GM23338 (cell line): ENCODE measurements around the gene MAPT. TPM values are rescaled to one million over a fixed set of nuclear protein-coding genes. Genes with fewer than 3 reads are reported as not detected.

Experiments used
- ATAC-seq: fragments of 200-7000 bp; cut with Tn5 transposase; 3 replicates; pipeline ENCODE4 v1.9.1; 2020
- DNase-seq: peaks from one replicate; pipeline ENCODE4 v3.0.0-alpha.2; 2015; ENCODE audit warnings: low spot score
- H2AFZ ChIP-seq: fragments of 200-600 bp; sonication (generic); 2 replicates; pipeline ENCODE4 v1.8.0; 2016; ENCODE audit warnings: antibody characterized with exemption, mild to moderate bottlenecking, moderate library complexity
- H3F3A ChIP-seq: fragments of 200-600 bp; sonication (generic); replicated peaks from 2 replicates; pipeline ENCODE4 v1.8.0; 2017; ENCODE audit warnings: antibody characterized with exemption, mixed run types, low read depth
- H3K27ac ChIP-seq: fragments of 200-600 bp; sonication (generic); 2 replicates; pipeline ENCODE4 v1.6.1; 2016; ENCODE audit warnings: low read depth
- H3K27me3 ChIP-seq: fragments of 200-600 bp; sonication (generic); 2 replicates; pipeline ENCODE4 v1.8.0; 2016; ENCODE audit warnings: mild to moderate bottlenecking, mixed run types, moderate library complexity; ENCODE audit not compliant: insufficient read depth
- H3K36me3 ChIP-seq: fragments of 200-600 bp; sonication (generic); 2 replicates; pipeline ENCODE4 v1.8.0; 2016; ENCODE audit warnings: mild to moderate bottlenecking; ENCODE audit not compliant: insufficient read depth
- H3K4me1 ChIP-seq: fragments of 200-600 bp; sonication (generic); 2 replicates; pipeline ENCODE4 v1.8.0; 2016; ENCODE audit warnings: mild to moderate bottlenecking, moderate library complexity; ENCODE audit not compliant: insufficient read depth
- H3K4me2 ChIP-seq: fragments of 200-600 bp; sonication (generic); 2 replicates; pipeline ENCODE4 v1.7.1; 2017; ENCODE audit warnings: mixed run types
- H3K4me3 ChIP-seq: fragments of 200-600 bp; sonication (generic); 2 replicates; pipeline ENCODE4 v1.6.1; 2016; ENCODE audit warnings: mixed run types
- H3K79me2 ChIP-seq: fragments of 200-600 bp; sonication (generic); replicated peaks from 2 replicates; pipeline ENCODE4 v1.8.0; 2017; ENCODE audit warnings: mild to moderate bottlenecking; ENCODE audit not compliant: insufficient read depth
- H3K9me2 ChIP-seq: fragments of 200-600 bp; sonication (generic); 2 replicates; pipeline ENCODE4 v1.8.0; 2017; ENCODE audit not compliant: insufficient read depth
- H4K20me1 ChIP-seq: fragments of 200-600 bp; sonication (generic); replicated peaks from 2 replicates; pipeline ENCODE4 v1.8.0; 2017; ENCODE audit warnings: mild to moderate bottlenecking; ENCODE audit not compliant: insufficient read depth
- H3K27ac Mint-ChIP-seq: 2 replicates; pipeline ENCODE4 v1.8.0; 2020; ENCODE audit warnings: inconsistent platforms, mild to moderate bottlenecking, moderate library complexity, mixed read lengths
- H3K27me3 Mint-ChIP-seq: 3 replicates; pipeline ENCODE4 v1.8.0; 2022; ENCODE audit warnings: low read depth, mild to moderate bottlenecking, moderate library complexity, mixed read lengths, inconsistent platforms; ENCODE audit not compliant: insufficient read depth, poor library complexity
- H3K36me3 Mint-ChIP-seq: 3 replicates; pipeline ENCODE4 v1.8.0; 2021; ENCODE audit warnings: low read depth, mild to moderate bottlenecking, inconsistent platforms, moderate library complexity, mixed read lengths
- H3K4me1 Mint-ChIP-seq: 3 replicates; pipeline ENCODE4 v1.8.0; 2020; ENCODE audit warnings: mild to moderate bottlenecking, inconsistent platforms, mixed read lengths
- H3K4me3 Mint-ChIP-seq: 3 replicates; pipeline ENCODE4 v1.8.0; 2021; ENCODE audit warnings: moderate library complexity, mild to moderate bottlenecking, inconsistent platforms, mixed read lengths
- H3K9me3 Mint-ChIP-seq: 3 replicates; pipeline ENCODE4 v1.8.0; 2020; ENCODE audit warnings: moderate library complexity, mild to moderate bottlenecking, inconsistent platforms, mixed read lengths
- EZH2 ChIP-seq: fragments of 200-600 bp; sonication (generic); IDR thresholded peaks from one replicate; pipeline ENCODE4 v1.8.0; 2017; ENCODE audit warnings: antibody characterized with exemption, mild to moderate bottlenecking, low read depth; ENCODE audit not compliant: unreplicated experiment
- EZH2phosphoT487 ChIP-seq: fragments of 200-600 bp; sonication (generic); IDR thresholded peaks from one replicate; pipeline ENCODE4 v1.8.1; 2018; ENCODE audit warnings: antibody characterized with exemption; ENCODE audit not compliant: unreplicated experiment
- NANOG ChIP-seq: IDR thresholded peaks from 2 replicates; pipeline ENCODE4 v1.6.1; 2016; ENCODE audit warnings: antibody characterized with exemption, borderline replicate concordance
- ZNF114 ChIP-seq: fragments of 250-450 bp; sonication (Bioruptor Pico); IDR thresholded peaks from 2 replicates; pipeline ENCODE4 v1.5.0; 2020; ENCODE audit warnings: mild to moderate bottlenecking, moderate library complexity
- polyA plus RNA-seq: library from polyadenylated mRNA; unstranded; fragments of >200 nt; fragmentation: Nextera tagmentation; extraction: Ambion mirVana; gene quantifications from 2 replicates; pipeline ENCODE4 v1.2.1, GENCODE V29; 2016
- total RNA-seq: library from RNA; depleted of rRNA; stranded (reverse); fragments of >200 nt; shearing (Covaris generic); gene quantifications from 2 replicates; pipeline ENCODE4 v1.2.3, GENCODE V29; 2014
- TF ChIP-seq, protein P1 (sequence below): IDR thresholded peaks from one replicate; pipeline ENCODE4 v1.6.1; 2018; ENCODE audit warnings: antibody characterized with exemption; ENCODE audit not compliant: unreplicated experiment
- TF ChIP-seq, protein P2 (sequence below), 2 experiments: fragments of 200-600 bp in 1 of 2; sonication (generic) in 1 of 2; conservative IDR thresholded peaks; 2 replicates each; pipeline versions ENCODE4 v1.5.1 to v1.6.1; 2016 to 2017; ENCODE audit warnings: antibody characterized with exemption in 2 of 2, low read depth in 2 of 2, mild to moderate bottlenecking in 2 of 2, moderate library complexity in 1 of 2

Gene MAPT
- total and polyA plus RNA-seq, 2 experiments from 2014 or later: 1.1 to 2.1 TPM

DNA sequence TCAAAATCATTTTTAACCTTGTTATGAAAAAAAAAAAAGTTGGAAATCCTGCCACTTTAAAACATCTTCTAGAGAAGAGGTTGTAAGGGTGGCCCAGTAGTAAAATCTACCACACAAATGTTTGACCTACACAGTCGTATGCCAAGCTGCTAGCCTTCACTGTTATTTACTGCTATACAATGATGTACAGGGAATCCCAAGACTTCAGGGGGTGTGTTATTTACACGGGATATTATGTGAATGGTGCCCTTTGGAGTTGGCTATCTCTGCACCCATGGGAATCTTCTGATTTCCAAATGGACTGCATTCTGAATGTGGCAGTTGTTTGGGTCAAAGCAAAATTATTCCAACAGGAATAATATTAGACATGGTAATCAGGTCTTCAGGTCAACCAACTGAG, 150.6 kb downstream of the MAPT start:
- TF ChIP-seq EZH2 (no peak), EZH2phosphoT487 (no peak), NANOG (no peak), ZNF114 (CRISPR knock-in tag) (no peak)
- Histone ChIP-seq H3K4me1 (no peaks in the 10 kb centered on the region), H3K4me2 (no peak overlapping the region), H3K4me3 (no peak overlapping the region), H2AFZ (no peak overlapping the region), H3K27me3 (no peaks in the 10 kb centered on the region), H4K20me1 (peaks cover 12% of the 10 kb centered on the region), H3K9me2 (no peaks in the 10 kb centered on the region), H3K36me3 (peaks cover 43% of the 10 kb centered on the region), H3K27ac (peak overlapping the region; percentile 55; the same call in 1 of the 2 replicates), H3F3A (peaks cover 8% of the 10 kb centered on the region; the same call in 1 of the 2 replicates), H3K79me2 (peaks cover 18% of the 10 kb centered on the region)
- DNase-seq (no peak), ATAC-seq (no peak)
- peaks cover 3% of the 10 kb centered on the region for H3K27me3 Mint-ChIP-seq
- H3K9me3 Mint-ChIP-seq: no peaks in the 10 kb centered on the region
- H3K4me1 Mint-ChIP-seq: peaks cover 18% of the 10 kb centered on the region
- no peak overlapping the region for H3K27ac Mint-ChIP-seq
- H3K36me3 Mint-ChIP-seq: peaks cover 77% of the 10 kb centered on the region
- H3K4me3 Mint-ChIP-seq: no peak overlapping the region

DNA sequence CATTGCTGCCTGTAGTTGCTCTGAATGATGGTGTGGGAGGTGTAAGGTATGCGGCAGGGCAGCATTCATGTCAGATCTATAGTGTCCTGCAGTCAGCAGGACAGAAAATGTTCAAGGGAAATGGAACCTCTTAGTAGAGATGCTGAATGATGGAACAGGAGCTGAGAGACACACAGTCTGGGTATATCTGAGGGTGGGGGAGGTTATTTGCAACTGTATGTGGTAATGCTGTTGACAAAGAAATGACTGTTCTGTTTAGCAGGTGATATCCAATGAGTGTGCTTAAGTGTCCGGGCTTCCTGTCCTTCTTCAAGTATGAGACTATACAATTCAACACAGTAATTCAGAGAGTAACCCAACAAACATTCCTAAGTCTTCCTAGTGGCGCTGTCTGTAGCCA, 151.3 kb downstream of the MAPT start:
- Histone ChIP-seq H3F3A (peaks cover 8% of the 10 kb centered on the region; the same call in 1 of the 2 replicates), H3K79me2 (peaks cover 20% of the 10 kb centered on the region), H2AFZ (no peak overlapping the region), H3K27me3 (no peaks in the 10 kb centered on the region), H3K4me3 (no peak overlapping the region), H3K9me2 (no peaks in the 10 kb centered on the region), H3K36me3 (peaks cover 43% of the 10 kb centered on the region), H4K20me1 (peaks cover 16% of the 10 kb centered on the region), H3K4me2 (no peak overlapping the region), H3K27ac (0 out of 2 replicates have a peak overlapping the region, but pooled peaks have one; percentile 84), H3K4me1 (no peaks in the 10 kb centered on the region)
- Mint-ChIP-seq H3K27me3 (peaks cover 3% of the 10 kb centered on the region), H3K9me3 (no peaks in the 10 kb centered on the region), H3K27ac (peak overlapping the region; percentile 3; the same call in 1 of the 2 replicates), H3K36me3 (peaks cover 77% of the 10 kb centered on the region), H3K4me1 (peaks cover 18% of the 10 kb centered on the region), H3K4me3 (no peak overlapping the region)
- no peak for ATAC-seq
- no peak for DNase-seq
- TF ChIP-seq, protein P1, sequence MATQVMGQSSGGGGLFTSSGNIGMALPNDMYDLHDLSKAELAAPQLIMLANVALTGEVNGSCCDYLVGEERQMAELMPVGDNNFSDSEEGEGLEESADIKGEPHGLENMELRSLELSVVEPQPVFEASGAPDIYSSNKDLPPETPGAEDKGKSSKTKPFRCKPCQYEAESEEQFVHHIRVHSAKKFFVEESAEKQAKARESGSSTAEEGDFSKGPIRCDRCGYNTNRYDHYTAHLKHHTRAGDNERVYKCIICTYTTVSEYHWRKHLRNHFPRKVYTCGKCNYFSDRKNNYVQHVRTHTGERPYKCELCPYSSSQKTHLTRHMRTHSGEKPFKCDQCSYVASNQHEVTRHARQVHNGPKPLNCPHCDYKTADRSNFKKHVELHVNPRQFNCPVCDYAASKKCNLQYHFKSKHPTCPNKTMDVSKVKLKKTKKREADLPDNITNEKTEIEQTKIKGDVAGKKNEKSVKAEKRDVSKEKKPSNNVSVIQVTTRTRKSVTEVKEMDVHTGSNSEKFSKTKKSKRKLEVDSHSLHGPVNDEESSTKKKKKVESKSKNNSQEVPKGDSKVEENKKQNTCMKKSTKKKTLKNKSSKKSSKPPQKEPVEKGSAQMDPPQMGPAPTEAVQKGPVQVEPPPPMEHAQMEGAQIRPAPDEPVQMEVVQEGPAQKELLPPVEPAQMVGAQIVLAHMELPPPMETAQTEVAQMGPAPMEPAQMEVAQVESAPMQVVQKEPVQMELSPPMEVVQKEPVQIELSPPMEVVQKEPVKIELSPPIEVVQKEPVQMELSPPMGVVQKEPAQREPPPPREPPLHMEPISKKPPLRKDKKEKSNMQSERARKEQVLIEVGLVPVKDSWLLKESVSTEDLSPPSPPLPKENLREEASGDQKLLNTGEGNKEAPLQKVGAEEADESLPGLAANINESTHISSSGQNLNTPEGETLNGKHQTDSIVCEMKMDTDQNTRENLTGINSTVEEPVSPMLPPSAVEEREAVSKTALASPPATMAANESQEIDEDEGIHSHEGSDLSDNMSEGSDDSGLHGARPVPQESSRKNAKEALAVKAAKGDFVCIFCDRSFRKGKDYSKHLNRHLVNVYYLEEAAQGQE: no peak
- TF ChIP-seq, protein P2, sequence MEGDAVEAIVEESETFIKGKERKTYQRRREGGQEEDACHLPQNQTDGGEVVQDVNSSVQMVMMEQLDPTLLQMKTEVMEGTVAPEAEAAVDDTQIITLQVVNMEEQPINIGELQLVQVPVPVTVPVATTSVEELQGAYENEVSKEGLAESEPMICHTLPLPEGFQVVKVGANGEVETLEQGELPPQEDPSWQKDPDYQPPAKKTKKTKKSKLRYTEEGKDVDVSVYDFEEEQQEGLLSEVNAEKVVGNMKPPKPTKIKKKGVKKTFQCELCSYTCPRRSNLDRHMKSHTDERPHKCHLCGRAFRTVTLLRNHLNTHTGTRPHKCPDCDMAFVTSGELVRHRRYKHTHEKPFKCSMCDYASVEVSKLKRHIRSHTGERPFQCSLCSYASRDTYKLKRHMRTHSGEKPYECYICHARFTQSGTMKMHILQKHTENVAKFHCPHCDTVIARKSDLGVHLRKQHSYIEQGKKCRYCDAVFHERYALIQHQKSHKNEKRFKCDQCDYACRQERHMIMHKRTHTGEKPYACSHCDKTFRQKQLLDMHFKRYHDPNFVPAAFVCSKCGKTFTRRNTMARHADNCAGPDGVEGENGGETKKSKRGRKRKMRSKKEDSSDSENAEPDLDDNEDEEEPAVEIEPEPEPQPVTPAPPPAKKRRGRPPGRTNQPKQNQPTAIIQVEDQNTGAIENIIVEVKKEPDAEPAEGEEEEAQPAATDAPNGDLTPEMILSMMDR (conservative IDR thresholded peaks at IDR 0.05; ENCODE audit: low read depth in 2 of 2): no peak
- TF ChIP-seq EZH2phosphoT487: no peak
